Measurements from ENCODE around the gene PGAM2.

The PGAM2 gene

DNA sequence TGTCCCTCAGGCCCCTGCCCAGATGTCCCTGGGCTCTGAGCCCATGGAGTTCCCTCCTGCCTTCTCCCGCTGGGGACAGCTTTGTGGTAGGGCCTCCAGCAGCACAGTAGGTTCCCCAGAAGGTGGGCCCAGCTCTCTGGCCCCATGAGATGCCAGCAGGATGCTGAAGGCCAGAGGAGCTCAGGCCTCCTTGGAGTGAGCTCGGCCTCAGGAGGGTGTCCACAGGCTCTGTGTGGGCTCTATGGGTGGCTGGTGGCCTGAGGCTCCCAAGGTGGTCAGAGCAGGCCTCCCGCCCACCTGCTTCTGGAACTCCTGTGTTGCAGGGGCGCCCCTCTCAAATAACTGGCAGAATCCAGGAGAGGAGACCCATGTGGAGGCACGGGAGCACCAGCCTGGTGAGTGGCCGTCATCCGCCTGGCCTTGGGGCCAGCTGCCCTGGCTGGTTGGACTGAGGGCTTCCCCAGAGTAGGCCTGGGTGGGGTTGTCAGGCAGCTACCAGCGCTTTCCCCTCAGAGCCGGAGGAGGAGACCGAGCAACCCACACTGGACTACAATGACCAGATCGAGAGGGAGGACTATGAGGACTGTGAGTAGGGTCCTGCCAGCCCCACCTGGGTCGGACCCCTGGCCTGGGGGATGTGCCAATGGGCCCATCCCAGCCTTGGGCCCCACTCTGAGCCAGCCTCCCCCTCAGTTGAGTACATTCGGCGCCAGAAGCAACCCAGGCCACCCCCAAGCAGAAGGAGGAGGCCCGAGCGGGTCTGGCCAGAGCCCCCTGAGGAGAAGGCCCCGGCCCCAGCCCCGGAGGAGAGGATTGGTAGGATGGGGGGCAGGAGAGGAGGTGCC is 42.0 kb upstream of the PGAM2 start:
- in situ Hi-C loops (cut with HindIII; ENCODE audit: low sequenced_read_pairs), result no loop called here
- no peak overlapping the region for H3K4me3 ChIP-seq (ENCODE audit: low read depth, low read length)
- TF ChIP-seq CTCF (IDR thresholded peaks at IDR 0.05; ENCODE audit: low read depth, low read length, missing control alignments), result no peak
- no peak for DNase-seq (ENCODE audit: low read depth)

DNA sequence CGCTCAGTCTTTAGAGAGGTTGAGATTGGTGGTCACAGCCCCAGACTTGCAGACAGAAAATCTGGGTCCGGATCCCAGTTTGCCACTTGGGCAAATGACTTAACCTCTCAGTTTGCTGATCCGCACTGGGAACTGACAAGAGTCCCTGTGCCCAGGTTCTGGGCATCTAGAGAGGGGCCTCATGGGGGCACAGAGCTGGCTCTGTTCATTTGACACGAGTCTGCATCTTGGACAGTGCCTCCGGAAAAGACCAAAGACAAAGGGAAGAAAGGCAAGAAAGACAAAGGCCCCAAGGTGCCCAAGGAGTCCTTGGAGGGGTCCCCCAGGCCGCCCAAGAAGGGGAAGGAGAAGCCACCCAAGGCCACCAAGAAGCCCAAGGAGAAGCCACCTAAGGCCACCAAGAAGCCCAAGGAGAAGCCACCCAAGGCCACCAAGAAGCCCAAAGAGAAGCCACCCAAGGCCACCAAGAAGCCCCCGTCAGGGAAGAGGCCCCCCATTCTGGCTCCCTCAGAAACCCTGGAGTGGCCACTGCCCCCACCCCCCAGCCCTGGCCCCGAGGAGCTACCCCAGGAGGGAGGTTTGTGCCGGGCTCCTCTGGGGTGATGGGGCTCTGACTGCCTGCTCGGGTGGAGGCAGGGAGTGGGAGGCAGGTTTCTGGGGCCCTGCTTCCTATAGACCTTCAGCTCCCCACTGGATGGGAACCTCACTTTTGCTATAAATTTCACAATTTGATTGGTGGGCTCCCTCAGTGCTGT is 41.1 kb upstream of the PGAM2 start:
- in situ Hi-C loops (cut with HindIII; ENCODE audit: low sequenced_read_pairs), result no loop called here
- no peak for TF ChIP-seq CTCF (IDR thresholded peaks at IDR 0.05; ENCODE audit: low read depth, low read length, missing control alignments)
- no peak for DNase-seq (ENCODE audit: low read depth)
- H3K4me3 ChIP-seq (ENCODE audit: low read depth, low read length), result peak overlapping the region; percentile 60

GRCh38 chr7:44105832-44106231 is 40.5 kb upstream of the PGAM2 start:
- no peak for TF ChIP-seq CTCF (IDR thresholded peaks at IDR 0.05; ENCODE audit: low read depth, low read length, missing control alignments)
- in situ Hi-C loops (cut with HindIII; ENCODE audit: low sequenced_read_pairs), result no loop called here
- no peak for DNase-seq (ENCODE audit: low read depth)
- H3K4me3 ChIP-seq (ENCODE audit: low read depth, low read length), result peak overlapping the region; percentile 60

DNA sequence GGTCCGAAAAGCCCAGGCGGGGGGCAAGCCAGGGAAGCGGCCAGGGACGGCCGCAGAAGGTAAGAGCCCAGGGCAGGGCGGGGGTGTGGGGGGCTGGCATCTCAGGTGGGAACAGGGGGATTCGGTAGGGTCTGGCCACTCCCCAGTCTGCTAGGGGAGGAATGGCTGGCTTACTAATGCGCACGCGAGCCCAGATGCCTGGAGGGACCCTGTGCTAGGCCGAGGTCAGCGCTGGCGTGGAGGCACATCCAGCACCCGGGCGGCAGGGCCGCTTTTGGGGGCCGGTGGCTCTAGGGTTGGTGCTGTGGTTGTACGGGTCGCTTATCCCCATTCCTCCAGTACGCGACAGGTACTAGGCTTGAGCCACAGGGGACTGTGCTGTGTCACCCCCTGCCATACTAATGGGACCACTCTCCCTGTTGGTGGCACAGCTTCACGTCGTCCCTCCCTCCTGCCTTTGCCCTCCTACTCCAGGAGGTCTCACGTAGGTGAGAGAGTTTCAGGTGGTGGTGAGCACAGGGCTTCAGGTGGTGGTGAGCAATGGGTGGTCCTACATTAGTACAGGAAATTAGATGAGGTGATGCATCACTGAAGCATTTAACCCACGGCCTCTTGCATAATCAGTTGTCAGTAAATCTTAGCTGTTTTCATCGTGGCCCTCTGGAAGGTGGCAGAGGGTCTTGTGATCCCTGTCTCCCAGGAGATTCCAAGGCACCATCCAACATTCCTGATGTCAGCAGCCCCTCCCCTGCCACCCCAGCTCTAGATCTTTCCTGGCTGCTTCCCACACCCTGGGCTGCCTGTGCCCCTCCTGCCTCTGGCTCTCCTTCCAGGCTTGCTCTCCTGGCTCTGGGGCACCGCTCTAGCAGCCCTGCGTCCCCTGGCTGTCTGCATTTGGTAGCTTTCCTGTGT is 39.7 kb upstream of the PGAM2 start:
- DNase-seq (ENCODE audit: low read depth), result no peak
- TF ChIP-seq CTCF (IDR thresholded peaks at IDR 0.05; ENCODE audit: low read depth, low read length, missing control alignments), result no peak
- H3K4me3 ChIP-seq (ENCODE audit: low read depth, low read length), result peak overlapping the region; percentile 60
- in situ Hi-C loops (cut with HindIII; ENCODE audit: low sequenced_read_pairs), result no loop called here

DNA sequence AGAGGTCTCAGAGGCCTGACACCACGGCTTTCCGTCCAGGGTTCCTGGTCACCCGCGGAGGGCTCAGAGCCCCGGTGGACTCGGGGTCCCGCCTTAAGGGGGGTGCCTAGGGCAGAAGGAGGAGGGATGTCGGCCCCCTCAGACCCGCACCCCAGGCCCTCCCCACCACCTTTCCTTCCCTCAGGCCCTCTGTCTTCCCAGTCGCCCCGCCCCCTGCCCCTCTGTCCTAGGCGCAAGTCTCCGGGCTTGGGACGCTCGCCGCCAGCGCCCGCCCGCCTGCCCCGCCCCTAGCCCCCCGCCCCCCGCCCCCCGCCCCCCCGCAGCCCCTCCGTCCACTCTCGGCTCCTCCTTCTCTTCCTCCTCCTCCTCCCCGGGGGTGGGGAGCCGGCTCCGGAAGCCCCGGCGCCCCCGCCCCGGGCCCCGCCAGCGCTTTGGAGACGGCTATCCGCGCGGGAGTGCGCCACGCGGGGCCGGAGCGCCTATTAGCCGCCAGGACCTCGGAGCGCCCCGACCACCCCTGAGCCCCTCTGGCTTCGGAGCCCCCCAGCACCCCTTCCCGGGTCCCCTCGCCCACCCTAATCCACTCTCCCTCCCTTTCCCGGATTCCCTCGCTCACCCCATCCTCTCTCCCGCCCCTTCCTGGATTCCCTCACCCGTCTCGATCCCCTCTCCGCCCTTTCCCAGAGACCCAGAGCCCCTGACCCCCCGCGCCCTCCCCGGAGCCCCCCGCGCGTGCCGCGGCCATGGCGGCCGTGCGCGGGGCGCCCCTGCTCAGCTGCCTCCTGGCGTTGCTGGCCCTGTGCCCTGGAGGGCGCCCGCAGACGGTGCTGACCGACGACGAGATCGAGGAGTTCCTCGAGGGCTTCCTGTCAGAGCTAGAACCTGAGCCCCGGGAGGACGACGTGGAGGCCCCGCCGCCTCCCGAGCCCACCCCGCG is 38.8 kb upstream of the PGAM2 start, which contains the start of gene AEBP1:
Gene AEBP1, plus strand, starts transcription at position 423 of the 937 bp plus-strand sequence. Its CDS starts 321 bp downstream, at position 744.
- in situ Hi-C loops (cut with HindIII; ENCODE audit: low sequenced_read_pairs), result no loop called here
- H3K4me3 ChIP-seq (ENCODE audit: low read depth, low read length), result peak within 1 kb of the TSS; percentile 60
- no peak for DNase-seq (ENCODE audit: low read depth)
- TF ChIP-seq CTCF (IDR thresholded peaks at IDR 0.05; ENCODE audit: low read depth, low read length, missing control alignments), result no peak
